Mononuclear cell (primary cell): ENCODE measurements around the gene THRSP. TPM values are rescaled to one million over a fixed set of nuclear protein-coding genes. Genes with fewer than 3 reads are reported as not detected.
"Not testable (repeated sequence)": the region's sequence is repeated elsewhere in the genome, so short reads cannot be mapped to it uniquely, and the experiment has no call there.

ENCODE experiments used
- H3K27me3 ChIP-seq: 2 replicates; pipeline ENCODE4 v1.6.0; 2011; ENCODE audit warnings: low read length, control low read depth; ENCODE audit not compliant: insufficient read depth
- H3K4me1 ChIP-seq: 2 replicates; pipeline ENCODE4 v1.5.1; 2011; ENCODE audit warnings: mild to moderate bottlenecking, low read length, control low read depth; ENCODE audit not compliant: insufficient read depth
- H3K4me3 ChIP-seq: 2 replicates; pipeline ENCODE4 v1.5.1; 2011; ENCODE audit warnings: mild to moderate bottlenecking, low read length, moderate library complexity
- H3K9me3 ChIP-seq: 2 replicates; pipeline ENCODE4 v1.5.1; 2011; ENCODE audit warnings: low read depth, mild to moderate bottlenecking, control low read depth, low read length
- total RNA-seq: library from RNA; depleted of rRNA; stranded (reverse); fragments of >200 nt; gene quantifications from one replicate; pipeline ENCODE4 v1.2.3, GENCODE V29; 2012

Gene THRSP, protein sequence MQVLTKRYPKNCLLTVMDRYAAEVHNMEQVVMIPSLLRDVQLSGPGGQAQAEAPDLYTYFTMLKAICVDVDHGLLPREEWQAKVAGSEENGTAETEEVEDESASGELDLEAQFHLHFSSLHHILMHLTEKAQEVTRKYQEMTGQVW
- total RNA-seq = 0.31 TPM

DNA sequence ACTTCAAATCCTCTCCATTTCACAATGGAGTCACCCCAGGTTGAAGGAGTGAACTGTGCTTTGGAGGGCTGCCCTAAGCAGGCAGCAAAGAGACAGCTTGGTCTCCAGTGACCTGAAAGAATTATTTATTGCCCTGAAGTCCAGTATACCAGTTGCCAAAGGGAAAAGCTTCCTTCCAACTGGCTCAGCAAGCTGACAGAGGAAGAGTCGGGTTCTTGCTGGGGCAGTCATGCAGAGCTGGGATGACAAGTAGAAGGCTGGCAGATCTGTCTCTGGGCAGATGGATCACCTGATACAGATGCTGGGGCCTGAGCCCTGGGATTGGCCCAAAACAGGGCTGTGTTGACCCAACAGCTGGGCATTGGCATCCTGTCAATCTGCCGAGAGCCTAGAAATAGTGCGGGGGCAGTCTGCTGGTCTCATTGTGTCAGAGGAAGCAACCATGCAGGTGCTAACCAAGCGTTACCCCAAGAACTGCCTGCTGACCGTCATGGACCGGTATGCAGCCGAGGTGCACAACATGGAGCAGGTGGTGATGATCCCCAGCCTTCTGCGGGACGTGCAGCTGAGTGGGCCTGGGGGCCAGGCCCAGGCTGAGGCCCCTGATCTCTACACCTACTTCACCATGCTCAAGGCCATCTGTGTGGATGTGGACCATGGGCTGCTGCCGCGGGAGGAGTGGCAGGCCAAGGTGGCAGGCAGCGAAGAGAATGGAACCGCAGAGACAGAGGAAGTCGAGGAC lies at the start of gene THRSP:
THRSP (plus strand) TSS at position 422 of the 742 bp plus-strand sequence; CDS start at position 443, 21 bp downstream.
- no peaks in the 10 kb centered on the region for H3K27me3 ChIP-seq
- no peaks in the 10 kb centered on the region for H3K9me3 ChIP-seq
- H3K4me1 ChIP-seq = no peaks in the 10 kb centered on the region
- no peak within 1 kb of the TSS for H3K4me3 ChIP-seq

- not testable (repeated sequence) for H3K4me3 ChIP-seq, H3K9me3 ChIP-seq, H3K4me1 ChIP-seq, H3K27me3 ChIP-seq
These were observed 48.6 kb upstream of the THRSP start for GRCh38 chr11:78014937-78015520.

DNA sequence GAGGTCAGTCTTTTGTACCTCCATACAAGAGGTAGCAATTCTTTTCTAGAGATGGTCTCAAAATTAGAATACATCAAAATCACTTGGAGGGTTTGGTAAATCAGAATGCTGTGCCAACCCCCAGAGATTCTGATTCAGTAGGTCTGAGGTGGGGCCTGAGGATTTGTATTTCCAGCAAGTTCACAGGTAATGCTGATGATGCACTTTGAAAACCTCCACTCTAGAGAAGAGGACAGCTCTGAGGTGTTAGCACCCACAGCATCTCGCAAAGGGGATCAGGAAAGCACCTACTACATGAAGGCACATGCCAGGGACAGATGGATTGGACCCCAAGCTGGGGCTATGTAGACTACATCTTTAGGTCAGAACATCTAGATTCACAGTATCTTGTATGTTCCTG lies 47.8 kb upstream of the THRSP start:
- H3K9me3 ChIP-seq = no peaks in the 10 kb centered on the region
- no peak overlapping the region for H3K4me3 ChIP-seq
- H3K4me1 ChIP-seq = no peaks in the 10 kb centered on the region
- no peaks in the 10 kb centered on the region for H3K27me3 ChIP-seq

- peaks cover 12% of the 10 kb centered on the region for H3K27me3 ChIP-seq
- H3K4me1 ChIP-seq = no peaks in the 10 kb centered on the region
- no peaks in the 10 kb centered on the region for H3K9me3 ChIP-seq
- no peak overlapping the region for H3K4me3 ChIP-seq
These were observed 43.9 kb upstream of the THRSP start for GRCh38 chr11:78019808-78020207.

DNA sequence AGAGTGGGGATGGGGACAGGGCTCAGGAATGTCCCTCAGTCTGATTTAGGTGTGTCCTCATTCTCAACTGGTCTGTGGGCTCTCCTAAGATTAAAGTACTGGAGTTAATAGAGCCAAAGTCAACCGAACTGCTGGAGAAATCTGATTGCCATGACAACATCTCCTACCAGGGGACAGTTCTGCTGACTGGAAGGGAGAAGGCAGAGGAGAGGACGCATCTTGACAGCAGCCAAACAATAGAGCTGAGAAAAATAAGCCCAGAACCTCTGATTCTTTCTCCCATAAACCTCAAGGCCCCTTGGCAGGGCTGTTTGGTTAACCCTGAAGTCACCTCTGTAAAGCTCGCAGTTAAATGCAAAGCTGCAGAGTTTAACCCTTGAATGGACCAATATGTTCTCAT lies 43.4 kb upstream of the THRSP start:
- H3K4me3 ChIP-seq = no peak overlapping the region
- no peaks in the 10 kb centered on the region for H3K4me1 ChIP-seq
- no peaks in the 10 kb centered on the region for H3K9me3 ChIP-seq
- peaks cover 12% of the 10 kb centered on the region for H3K27me3 ChIP-seq

- peaks cover 12% of the 10 kb centered on the region for H3K27me3 ChIP-seq
- H3K4me3 ChIP-seq = no peak overlapping the region
- H3K9me3 ChIP-seq = no peaks in the 10 kb centered on the region
- H3K4me1 ChIP-seq = no peaks in the 10 kb centered on the region
These were observed 42.0 kb upstream of the THRSP start for GRCh38 chr11:78021611-78022010.

- H3K27me3 ChIP-seq = peaks cover 12% of the 10 kb centered on the region
- H3K4me1 ChIP-seq = no peaks in the 10 kb centered on the region
- H3K4me3 ChIP-seq = no peak within 1 kb of the TSS
- no peaks in the 10 kb centered on the region for H3K9me3 ChIP-seq
These were observed 41.0 kb upstream of the THRSP start, which contains the start of gene KCTD14 for GRCh38 chr11:78022397-78023396. Gene KCTD14 (minus strand): TSS chr11:78023276. CDS start chr11:78023249, 27 bp downstream.

DNA sequence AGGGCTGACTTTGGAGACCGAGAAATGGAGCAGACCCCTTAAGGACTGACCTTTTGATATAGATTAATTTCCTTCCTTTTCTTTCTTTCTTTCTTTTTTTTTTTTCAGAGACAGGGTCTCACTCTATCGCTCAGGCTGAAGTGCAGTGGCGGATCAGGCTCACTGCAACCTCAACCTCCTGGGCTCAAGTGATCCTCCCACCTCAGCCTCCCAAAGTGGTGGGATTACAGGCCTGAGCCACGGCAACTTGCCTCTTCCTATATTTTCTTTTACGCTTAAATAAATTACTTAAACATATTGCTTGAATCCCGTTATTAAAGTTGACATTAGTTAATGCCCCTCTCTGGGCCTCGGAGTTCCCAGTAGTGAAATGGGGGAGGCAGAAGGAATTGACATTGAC lies 40.2 kb upstream of the THRSP start:
- H3K27me3 ChIP-seq = peaks cover 12% of the 10 kb centered on the region
- no peak overlapping the region for H3K4me3 ChIP-seq
- H3K4me1 ChIP-seq = no peaks in the 10 kb centered on the region
- H3K9me3 ChIP-seq = no peaks in the 10 kb centered on the region

- Histone ChIP-seq H3K4me3 (no peak overlapping the region), H3K9me3 (no peaks in the 10 kb centered on the region), H3K27me3 (peaks cover 12% of the 10 kb centered on the region)
These were observed 38.3 kb upstream of the THRSP start for GRCh38 chr11:78025378-78025777.

DNA sequence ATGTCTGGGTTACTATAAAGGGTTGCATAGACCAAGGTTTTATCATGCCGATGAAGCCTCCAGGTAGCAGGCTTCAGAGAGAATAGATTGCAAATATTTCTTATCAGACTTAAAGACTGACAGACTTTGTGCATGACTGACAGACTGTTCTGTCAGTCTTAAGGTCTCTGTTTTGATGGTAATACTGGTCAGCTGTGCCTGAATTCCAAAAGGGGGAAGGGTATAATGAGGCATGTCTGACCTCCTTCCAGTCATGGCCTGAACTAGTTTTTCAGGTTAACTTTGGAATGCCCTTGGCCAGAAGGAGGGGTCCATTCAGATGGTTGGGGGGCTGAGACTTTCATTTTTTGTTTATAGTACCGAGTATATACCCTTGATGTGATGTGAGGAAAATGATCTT lies 35.9 kb upstream of the THRSP start:
- Histone ChIP-seq H3K4me3 (no peak overlapping the region), H3K9me3 (no peaks in the 10 kb centered on the region), H3K4me1 (no peaks in the 10 kb centered on the region), H3K27me3 (peaks cover 6% of the 10 kb centered on the region)

More at GRCh38 chr11:78025378-78025777, 38.3 kb upstream of the THRSP start:
- no peaks in the 10 kb centered on the region for H3K4me1 ChIP-seq

- not testable (repeated sequence) for H3K9me3 ChIP-seq, H3K27me3 ChIP-seq, H3K4me3 ChIP-seq, H3K4me1 ChIP-seq
These were observed 35.2 kb upstream of the THRSP start for GRCh38 chr11:78028423-78028822.

GRCh38 chr11:78030429-78031325 lies 33.0 kb upstream of the THRSP start:
- H3K9me3 ChIP-seq = no peaks in the 10 kb centered on the region
- no peaks in the 10 kb centered on the region for H3K27me3 ChIP-seq
- H3K4me1 ChIP-seq = no peaks in the 10 kb centered on the region
- H3K4me3 ChIP-seq = no peak overlapping the region

DNA sequence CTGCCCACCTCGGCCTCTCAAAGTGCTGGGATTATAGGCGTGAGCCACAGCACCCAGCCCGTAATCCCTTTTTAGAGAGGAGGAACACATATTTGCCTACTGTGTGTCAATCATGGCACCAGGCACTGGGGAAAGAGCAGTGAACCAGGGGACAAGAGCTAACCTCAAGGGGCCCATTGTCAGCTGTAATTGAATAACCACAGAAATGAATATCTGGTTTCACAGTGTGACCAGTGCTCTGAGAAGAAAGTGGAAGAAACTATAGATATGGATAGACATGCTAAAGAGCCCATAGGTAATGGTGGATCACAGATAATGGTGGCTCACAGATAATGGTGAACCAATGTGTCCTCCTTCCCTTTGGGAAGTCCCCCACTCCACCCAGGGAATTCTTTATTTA lies 32.0 kb upstream of the THRSP start:
- no peaks in the 10 kb centered on the region for H3K9me3 ChIP-seq
- no peaks in the 10 kb centered on the region for H3K27me3 ChIP-seq
- H3K4me1 ChIP-seq = no peaks in the 10 kb centered on the region
- no peak overlapping the region for H3K4me3 ChIP-seq

DNA sequence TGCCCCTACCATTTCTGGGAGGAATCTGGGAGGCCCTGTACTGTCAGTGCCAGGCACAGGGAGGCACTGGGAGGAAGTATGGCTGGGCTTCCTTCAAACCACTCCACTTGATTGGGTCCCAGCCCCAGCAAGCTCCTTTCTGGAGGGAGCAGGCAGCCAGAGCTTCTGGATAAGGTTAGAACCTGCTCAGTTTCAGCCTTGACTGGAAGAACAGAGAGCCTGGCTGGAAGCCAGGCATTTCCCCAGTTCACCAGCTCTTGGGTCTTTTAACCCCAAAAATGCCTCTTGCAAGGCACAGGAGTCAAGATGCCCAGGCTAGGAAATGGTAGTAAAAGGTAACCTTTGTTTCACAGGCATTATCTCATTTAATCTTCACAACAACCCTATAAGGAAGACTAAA lies 31.6 kb upstream of the THRSP start:
- H3K4me1 ChIP-seq = no peaks in the 10 kb centered on the region
- no peaks in the 10 kb centered on the region for H3K27me3 ChIP-seq
- no peaks in the 10 kb centered on the region for H3K9me3 ChIP-seq
- no peak overlapping the region for H3K4me3 ChIP-seq
